Measurements from ENCODE around the gene GPR33.

DNA sequence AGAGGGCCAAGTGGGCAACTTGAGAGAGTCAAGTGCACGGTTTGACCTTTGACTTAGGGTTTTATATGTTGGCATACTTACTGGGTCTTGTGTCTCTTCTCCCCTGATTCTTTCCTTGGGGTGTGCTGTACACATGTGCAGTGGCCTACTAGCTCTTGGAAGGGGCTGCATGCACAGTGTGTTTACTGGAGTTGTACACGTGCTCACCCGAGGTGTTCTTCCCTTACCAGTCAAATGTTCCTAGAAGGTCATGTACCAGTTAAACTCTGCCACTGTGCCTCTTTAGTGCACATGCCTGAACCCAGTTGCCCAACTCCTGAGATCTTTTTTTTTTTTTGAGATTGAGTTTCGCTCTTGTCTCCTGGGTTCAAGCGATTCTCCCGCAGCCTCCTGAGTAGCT is 21.3 kb downstream of the GPR33 start:
- TF ChIP-seq CREB1 (IDR thresholded peaks at IDR 0.05) = no peak
- TF ChIP-seq, protein P1, sequence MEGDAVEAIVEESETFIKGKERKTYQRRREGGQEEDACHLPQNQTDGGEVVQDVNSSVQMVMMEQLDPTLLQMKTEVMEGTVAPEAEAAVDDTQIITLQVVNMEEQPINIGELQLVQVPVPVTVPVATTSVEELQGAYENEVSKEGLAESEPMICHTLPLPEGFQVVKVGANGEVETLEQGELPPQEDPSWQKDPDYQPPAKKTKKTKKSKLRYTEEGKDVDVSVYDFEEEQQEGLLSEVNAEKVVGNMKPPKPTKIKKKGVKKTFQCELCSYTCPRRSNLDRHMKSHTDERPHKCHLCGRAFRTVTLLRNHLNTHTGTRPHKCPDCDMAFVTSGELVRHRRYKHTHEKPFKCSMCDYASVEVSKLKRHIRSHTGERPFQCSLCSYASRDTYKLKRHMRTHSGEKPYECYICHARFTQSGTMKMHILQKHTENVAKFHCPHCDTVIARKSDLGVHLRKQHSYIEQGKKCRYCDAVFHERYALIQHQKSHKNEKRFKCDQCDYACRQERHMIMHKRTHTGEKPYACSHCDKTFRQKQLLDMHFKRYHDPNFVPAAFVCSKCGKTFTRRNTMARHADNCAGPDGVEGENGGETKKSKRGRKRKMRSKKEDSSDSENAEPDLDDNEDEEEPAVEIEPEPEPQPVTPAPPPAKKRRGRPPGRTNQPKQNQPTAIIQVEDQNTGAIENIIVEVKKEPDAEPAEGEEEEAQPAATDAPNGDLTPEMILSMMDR (IDR thresholded peaks at IDR 0.05; ENCODE audit: control extremely low read depth in 1 of 3, insufficient read depth in 1 of 3, low read depth in 1 of 3, low read length in 3 of 3) = no peak

All from H1 (cell line).